A673 (cell line): ENCODE results near the gene EVA1A. TPM values are rescaled to one million over a fixed set of nuclear protein-coding genes. Genes with fewer than 3 reads are reported as not detected.

ENCODE experiments used
- BruUV-seq: library from RNA; stranded (reverse); fragments of 400-500 nt; replicated peaks from 2 replicates; lab custom pipeline; 2021; lab: Mats Ljungman, UMichigan
- CTCF ChIA-PET: fragments of 300-600 bp; sonication (Branson Sonifier 250); formaldehyde crosslinking; loops from one replicate; lab custom pipeline; 2022; ENCODE audit warnings: antibody characterized with exemption; lab: Charles Lee
- POLR2A ChIA-PET: fragments of 300-600 bp; sonication (Branson Sonifier 250); formaldehyde crosslinking; loops from one replicate; lab custom pipeline; 2022; ENCODE audit warnings: antibody characterized with exemption; ENCODE audit not compliant: low non-redundant PET; lab: Charles Lee
- DNase-seq: peaks from one replicate; pipeline ENCODE4 v3.0.0-alpha.2; 2015; ENCODE audit warnings: low spot score
- H3K27ac ChIP-seq: fragments of 200-600 bp; sonication (generic); 2 replicates; pipeline ENCODE4 v1.5.1; 2016; ENCODE audit warnings: mixed run types, low read depth, mild to moderate bottlenecking, mixed read lengths, antibody characterized with exemption, low read length; ENCODE audit not compliant: poor library complexity, severe bottlenecking
- H3K27me3 ChIP-seq: fragments of 200-600 bp; sonication (generic); replicated peaks from 2 replicates; pipeline ENCODE4 v1.6.1; 2017; ENCODE audit warnings: mixed run types, low read depth, mild to moderate bottlenecking, mixed read lengths, antibody characterized with exemption, low read length; ENCODE audit not compliant: insufficient read depth, poor library complexity
- H3K36me3 ChIP-seq: fragments of 200-600 bp; sonication (generic); 2 replicates; pipeline ENCODE4 v1.6.1; 2016; ENCODE audit warnings: mixed run types, mild to moderate bottlenecking, mixed read lengths, antibody characterized with exemption, low read length; ENCODE audit not compliant: insufficient read depth, poor library complexity, severe bottlenecking
- H3K4me1 ChIP-seq: fragments of 200-600 bp; sonication (generic); 2 replicates; pipeline ENCODE4 v1.6.1; 2017; ENCODE audit warnings: mixed run types, mild to moderate bottlenecking, mixed read lengths, antibody characterized with exemption, low read length; ENCODE audit not compliant: insufficient read depth, poor library complexity, severe bottlenecking
- H3K4me3 ChIP-seq: fragments of 200-600 bp; sonication (generic); 2 replicates; pipeline ENCODE4 v1.5.1; 2016; ENCODE audit warnings: low read depth, mixed run types, mild to moderate bottlenecking, mixed read lengths, low read length; ENCODE audit not compliant: poor library complexity, severe bottlenecking
- H3K9me3 ChIP-seq: fragments of 200-600 bp; sonication (generic); 2 replicates; pipeline ENCODE4 v1.6.1; 2016; ENCODE audit warnings: mixed run types, low read depth, mild to moderate bottlenecking, mixed read lengths, antibody characterized with exemption, low read length; ENCODE audit not compliant: poor library complexity, severe bottlenecking
- EZH2 ChIP-seq: fragments of 200-600 bp; sonication (generic); IDR thresholded peaks from 2 replicates; pipeline ENCODE4 v1.6.1; 2017; ENCODE audit warnings: borderline replicate concordance, low read depth, mild to moderate bottlenecking, mixed read lengths, antibody characterized with exemption, low read length; ENCODE audit not compliant: poor library complexity, severe bottlenecking
- intact Hi-C: fragments of 100-400 bp; cut with micrococcal nuclease; formaldehyde crosslinking; loops from one replicate; pipeline ENCODE4 v1.10.0; 2022; ENCODE audit not compliant: unreplicated experiment
- total RNA-seq: library from RNA; stranded (reverse); gene quantifications from 2 replicates; pipeline ENCODE4 v1.2.3, GENCODE V29; 2021
- TF ChIP-seq, protein P1 (sequence below): fragments of 300-800, 200-600 bp; sonication (generic); conservative IDR thresholded peaks from 2 replicates; pipeline ENCODE4 v1.5.1; 2017; ENCODE audit warnings: low read depth, mild to moderate bottlenecking, antibody characterized with exemption, low read length, moderate library complexity, mixed read lengths

EVA1A gene
- total RNA-seq, 1 experiment from 2014 or later, result 4.3 TPM

- no peaks in the 10 kb centered on the region for H3K4me1 ChIP-seq
- DNase-seq, result no peak
- BruUV-seq, result no TSS peak
- intact Hi-C loops, result no loop called here
- no peaks in the 10 kb centered on the region for H3K27me3 ChIP-seq
- ChIA-PET POLR2A (no interaction called here), CTCF (no interaction called here)
- no peak for TF ChIP-seq EZH2
- TF ChIP-seq, protein P1, sequence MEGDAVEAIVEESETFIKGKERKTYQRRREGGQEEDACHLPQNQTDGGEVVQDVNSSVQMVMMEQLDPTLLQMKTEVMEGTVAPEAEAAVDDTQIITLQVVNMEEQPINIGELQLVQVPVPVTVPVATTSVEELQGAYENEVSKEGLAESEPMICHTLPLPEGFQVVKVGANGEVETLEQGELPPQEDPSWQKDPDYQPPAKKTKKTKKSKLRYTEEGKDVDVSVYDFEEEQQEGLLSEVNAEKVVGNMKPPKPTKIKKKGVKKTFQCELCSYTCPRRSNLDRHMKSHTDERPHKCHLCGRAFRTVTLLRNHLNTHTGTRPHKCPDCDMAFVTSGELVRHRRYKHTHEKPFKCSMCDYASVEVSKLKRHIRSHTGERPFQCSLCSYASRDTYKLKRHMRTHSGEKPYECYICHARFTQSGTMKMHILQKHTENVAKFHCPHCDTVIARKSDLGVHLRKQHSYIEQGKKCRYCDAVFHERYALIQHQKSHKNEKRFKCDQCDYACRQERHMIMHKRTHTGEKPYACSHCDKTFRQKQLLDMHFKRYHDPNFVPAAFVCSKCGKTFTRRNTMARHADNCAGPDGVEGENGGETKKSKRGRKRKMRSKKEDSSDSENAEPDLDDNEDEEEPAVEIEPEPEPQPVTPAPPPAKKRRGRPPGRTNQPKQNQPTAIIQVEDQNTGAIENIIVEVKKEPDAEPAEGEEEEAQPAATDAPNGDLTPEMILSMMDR, result no peak
- H3K4me3 ChIP-seq, result no peak overlapping the region
- no peak overlapping the region for H3K27ac ChIP-seq
- no peaks in the 10 kb centered on the region for H3K36me3 ChIP-seq
- H3K9me3 ChIP-seq, result no peaks in the 10 kb centered on the region
Measured at GRCh38 chr2:75540994-75541393, 19.7 kb downstream of the EVA1A start.

GRCh38 chr2:75539955-75540716 lies 20.6 kb downstream of the EVA1A start:
- DNase-seq, result no peak
- intact Hi-C loops, result no loop called here
- no peak for TF ChIP-seq EZH2
- TF ChIP-seq, protein P1, result no peak
- Histone ChIP-seq H3K4me3 (no peak overlapping the region), H3K4me1 (no peaks in the 10 kb centered on the region), H3K27ac (no peak overlapping the region), H3K36me3 (no peaks in the 10 kb centered on the region), H3K9me3 (no peaks in the 10 kb centered on the region), H3K27me3 (no peaks in the 10 kb centered on the region)
- CTCF ChIA-PET, result no interaction called here
- no TSS peak for BruUV-seq
- POLR2A ChIA-PET, result no interaction called here

DNA sequence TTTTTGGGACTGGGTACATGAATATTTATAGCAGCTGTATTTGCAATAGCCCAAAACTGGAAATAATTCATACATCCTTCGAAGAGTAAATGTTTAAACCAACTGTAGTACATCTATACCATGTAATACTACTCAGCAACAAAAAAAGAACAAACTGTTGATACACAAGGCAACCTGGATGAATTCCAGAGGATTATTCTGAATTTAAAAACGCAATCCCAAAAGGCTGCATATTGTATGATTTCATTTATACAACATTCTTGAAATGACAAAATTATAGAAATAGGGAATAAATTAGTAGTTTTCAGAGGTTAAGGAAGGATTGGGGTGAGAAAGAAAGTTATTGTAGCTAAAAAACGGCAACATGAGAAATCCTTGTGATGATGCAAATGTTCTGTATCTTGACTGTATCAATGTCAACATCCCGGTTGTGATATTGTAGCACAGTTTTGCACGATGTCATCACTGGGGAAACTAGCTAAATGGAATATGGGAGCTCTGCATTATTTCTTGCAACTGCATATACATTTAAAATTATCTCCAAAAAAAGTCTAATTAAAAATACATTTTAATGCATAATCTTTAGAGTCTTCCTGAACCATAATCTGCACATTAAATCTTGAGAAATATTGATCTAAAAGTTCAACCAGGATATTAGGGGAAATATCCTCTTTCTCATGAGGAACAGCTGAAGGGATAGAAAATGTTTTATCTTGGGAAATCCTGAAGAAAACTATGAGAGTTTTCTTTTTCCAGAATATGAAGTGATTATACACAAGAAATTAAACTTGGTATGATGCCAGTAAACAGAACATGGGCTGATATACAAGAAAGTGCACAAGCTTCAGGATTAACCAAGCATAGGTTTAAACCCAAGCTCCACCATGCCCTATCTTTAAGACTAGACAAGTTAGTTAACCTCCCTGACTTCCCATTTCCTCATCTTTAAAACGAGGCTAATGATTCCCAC lies 21.9 kb downstream of the EVA1A start:
- CTCF ChIA-PET, result no interaction called here
- intact Hi-C loops, result no loop called here
- POLR2A ChIA-PET, result no interaction called here

More for the DNA sequence above, 21.9 kb downstream of the EVA1A start:
- no peaks in the 10 kb centered on the region for H3K9me3 ChIP-seq
- H3K27ac ChIP-seq, result no peak overlapping the region
- no peak for TF ChIP-seq EZH2
- TF ChIP-seq, protein P1, result no peak
- DNase-seq, result no peak
- BruUV-seq, result no TSS peak
- H3K4me1 ChIP-seq, result no peaks in the 10 kb centered on the region
- no peak overlapping the region for H3K4me3 ChIP-seq
- no peaks in the 10 kb centered on the region for H3K27me3 ChIP-seq
- H3K36me3 ChIP-seq, result no peaks in the 10 kb centered on the region
